Neural progenitor cell (in vitro differentiated cells): Measurements from ENCODE around the gene ARIH2. TPM values are rescaled to one million over a fixed set of nuclear protein-coding genes. Genes with fewer than 3 reads are reported as not detected.
A peak's percentile ranks its signal among the peaks of the same experiment; 100 is the strongest.

Experiments
- DNase-seq: peaks from one replicate; pipeline ENCODE4 v3.0.0-alpha.2; 2016; ENCODE audit warnings: low spot score
- H2AFZ ChIP-seq: fragments of 200-600 bp; sonication (generic); replicated peaks from 2 replicates; pipeline ENCODE4 v1.6.1; 2016; ENCODE audit warnings: antibody characterized with exemption
- H3F3A ChIP-seq: fragments of 200-600 bp; sonication (generic); 2 replicates; pipeline ENCODE4 v1.6.1; 2016; ENCODE audit warnings: antibody characterized with exemption, low read depth
- H3K27ac ChIP-seq: fragments of 200-600 bp; sonication (generic); 2 replicates; pipeline ENCODE4 v1.5.1; 2016; ENCODE audit warnings: mild to moderate bottlenecking
- H3K27me3 ChIP-seq: fragments of 200-600 bp; sonication (generic); 2 replicates; pipeline ENCODE4 v1.6.1; 2016; ENCODE audit warnings: mild to moderate bottlenecking, moderate library complexity
- H3K36me3 ChIP-seq: fragments of 200-600 bp; sonication (generic); 2 replicates; pipeline ENCODE4 v1.5.1; 2016
- H3K4me1 ChIP-seq: fragments of 200-600 bp; sonication (generic); 2 replicates; pipeline ENCODE4 v1.6.1; 2016; ENCODE audit warnings: mixed run types
- H3K4me2 ChIP-seq: fragments of 200-600 bp; sonication (generic); 2 replicates; pipeline ENCODE4 v1.6.1; 2016
- H3K4me3 ChIP-seq: fragments of 200-600 bp; sonication (generic); 2 replicates; pipeline ENCODE4 v1.5.1; 2016
- H3K79me2 ChIP-seq: fragments of 200-600 bp; sonication (generic); 2 replicates; pipeline ENCODE4 v1.6.1; 2016; ENCODE audit warnings: low read depth
- H3K9ac ChIP-seq: fragments of 200-600 bp; sonication (generic); 2 replicates; pipeline ENCODE4 v1.6.1; 2016
- H3K9me3 ChIP-seq: fragments of 200-600 bp; sonication (generic); 2 replicates; pipeline ENCODE4 v1.5.1; 2016; ENCODE audit warnings: low read depth
- H4K20me1 ChIP-seq: fragments of 200-600 bp; sonication (generic); 2 replicates; pipeline ENCODE4 v1.6.1; 2016; ENCODE audit warnings: low read depth
- H3K27ac Mint-ChIP-seq: 3 replicates; pipeline ENCODE4 v1.8.0; 2021; ENCODE audit warnings: mixed read lengths
- H3K27me3 Mint-ChIP-seq: 2 replicates; pipeline ENCODE4 v1.8.0; 2022; ENCODE audit warnings: low read depth, mild to moderate bottlenecking, inconsistent platforms, moderate library complexity, mixed read lengths; ENCODE audit not compliant: insufficient read depth
- H3K36me3 Mint-ChIP-seq: 3 replicates; pipeline ENCODE4 v1.8.0; 2021; ENCODE audit warnings: mixed read lengths
- H3K4me1 Mint-ChIP-seq: 3 replicates; pipeline ENCODE4 v1.8.0; 2021; ENCODE audit warnings: mixed read lengths
- H3K4me3 Mint-ChIP-seq: 3 replicates; pipeline ENCODE4 v1.8.0; 2021; ENCODE audit warnings: mild to moderate bottlenecking, moderate library complexity, mixed read lengths
- H3K9me3 Mint-ChIP-seq: 3 replicates; pipeline ENCODE4 v1.8.0; 2020; ENCODE audit warnings: mixed read lengths
- CTCF ChIP-seq: fragments of 200-600 bp; sonication (generic); IDR thresholded peaks from 2 replicates; pipeline ENCODE4 v1.5.1; 2017; ENCODE audit warnings: antibody characterized with exemption, mild to moderate bottlenecking
- EZH2 ChIP-seq: fragments of 200-600 bp; sonication (generic); IDR thresholded peaks from 2 replicates; pipeline ENCODE4 v1.6.1; 2017; ENCODE audit warnings: antibody characterized with exemption, mild to moderate bottlenecking, moderate library complexity
- EZH2phosphoT487 ChIP-seq: fragments of 200-600 bp; sonication (generic); IDR thresholded peaks from 2 replicates; pipeline ENCODE4 v1.6.1; 2017; ENCODE audit warnings: antibody characterized with exemption
- total RNA-seq: library from RNA; depleted of rRNA; stranded (reverse); fragments of >200 nt; gene quantifications from 2 replicates; pipeline ENCODE4 v1.2.3, GENCODE V29; 2015; ENCODE audit warnings: low replicate concordance

ARIH2 gene
- total RNA-seq, 1 donor from 2014 or later: 101 TPM

- H3K27me3 Mint-ChIP-seq: peaks cover 10% of the 10 kb centered on the region
- peaks cover 7% of the 10 kb centered on the region for H3K36me3 Mint-ChIP-seq
- Histone ChIP-seq H3K27me3 (no peaks in the 10 kb centered on the region), H3K27ac (no peak overlapping the region), H3F3A (peaks cover 9% of the 10 kb centered on the region), H3K4me2 (no peak overlapping the region), H3K79me2 (peaks cover 31% of the 10 kb centered on the region), H4K20me1 (peaks cover 25% of the 10 kb centered on the region), H3K4me1 (peaks cover 15% of the 10 kb centered on the region), H3K9me3 (no peaks in the 10 kb centered on the region), H2AFZ (no peak overlapping the region), H3K4me3 (no peak overlapping the region), H3K36me3 (no peaks in the 10 kb centered on the region), H3K9ac (no peak overlapping the region)
- TF ChIP-seq CTCF (no peak), EZH2phosphoT487 (no peak), EZH2 (no peak)
- H3K9me3 Mint-ChIP-seq: peaks cover 3% of the 10 kb centered on the region
- H3K27ac Mint-ChIP-seq: no peak overlapping the region
- peaks cover 16% of the 10 kb centered on the region for H3K4me1 Mint-ChIP-seq
- no peak for DNase-seq
- H3K4me3 Mint-ChIP-seq: peak overlapping the region; percentile 46
Measured at GRCh38 chr3:49005303-49005680, 86.7 kb downstream of the ARIH2 start.

- no peak for DNase-seq
- H3K27ac Mint-ChIP-seq: no peak overlapping the region
- Histone ChIP-seq H3K36me3 (no peaks in the 10 kb centered on the region), H3K9ac (no peak overlapping the region), H3K4me1 (peaks cover 13% of the 10 kb centered on the region), H3K79me2 (peaks cover 38% of the 10 kb centered on the region), H3K27me3 (no peaks in the 10 kb centered on the region), H3K9me3 (no peaks in the 10 kb centered on the region), H3K4me2 (peak overlapping the region; percentile 96), H3K4me3 (peak overlapping the region; percentile 88), H3F3A (peaks cover 9% of the 10 kb centered on the region), H3K27ac (no peak overlapping the region), H2AFZ (no peak overlapping the region), H4K20me1 (peaks cover 32% of the 10 kb centered on the region)
- peak overlapping the region; percentile 100 for H3K4me3 Mint-ChIP-seq
- H3K27me3 Mint-ChIP-seq: peaks cover 9% of the 10 kb centered on the region
- H3K36me3 Mint-ChIP-seq: peaks cover 7% of the 10 kb centered on the region
- peaks cover 16% of the 10 kb centered on the region for H3K4me1 Mint-ChIP-seq
- H3K9me3 Mint-ChIP-seq: peaks cover 3% of the 10 kb centered on the region
- TF ChIP-seq CTCF (no peak), EZH2 (no peak), EZH2phosphoT487 (no peak)
Measured at GRCh38 chr3:49005998-49006397, 87.4 kb downstream of the ARIH2 start.

- Histone ChIP-seq H3K9ac (peak overlapping the region; percentile 70), H3K27ac (no peak overlapping the region), H4K20me1 (peaks cover 38% of the 10 kb centered on the region), H3K79me2 (peaks cover 43% of the 10 kb centered on the region), H2AFZ (no peak overlapping the region), H3K9me3 (no peaks in the 10 kb centered on the region), H3K36me3 (no peaks in the 10 kb centered on the region), H3K4me2 (peak overlapping the region; percentile 96), H3K4me3 (peak overlapping the region; percentile 88), H3K27me3 (no peaks in the 10 kb centered on the region), H3F3A (peaks cover 13% of the 10 kb centered on the region), H3K4me1 (peaks cover 13% of the 10 kb centered on the region)
- H3K4me3 Mint-ChIP-seq: peak overlapping the region; percentile 100
- peak; percentile 30 for DNase-seq
- H3K9me3 Mint-ChIP-seq: peaks cover 3% of the 10 kb centered on the region
- no peak for TF ChIP-seq CTCF
- no peak for TF ChIP-seq EZH2phosphoT487
- TF ChIP-seq EZH2: no peak
- H3K4me1 Mint-ChIP-seq: peaks cover 16% of the 10 kb centered on the region
- peaks cover 7% of the 10 kb centered on the region for H3K36me3 Mint-ChIP-seq
- peak overlapping the region; percentile 100 for H3K27ac Mint-ChIP-seq
- H3K27me3 Mint-ChIP-seq: peaks cover 9% of the 10 kb centered on the region
Measured at GRCh38 chr3:49006408-49007067, 87.9 kb downstream of the ARIH2 start.
